Activated CD4-positive, alpha-beta T cell treated with anti-CD3 and anti-CD28 coated beads for 4 hours (primary cell): Measurements from ENCODE around the gene L2HGDH.
"Not testable (repeated sequence)": the region's sequence is repeated elsewhere in the genome, so short reads cannot be mapped to it uniquely, and the experiment has no call there.

Experiments used
- DNase-seq, 2 donors: peaks; one replicate each; pipeline ENCODE4 v3.0.0-alpha.2; 2020

L2HGDH gene

GRCh38 chr14:50339178-50339804, 27.3 kb upstream of the L2HGDH start:
- DNase-seq, result no peak

- DNase-seq, result no peak
Measured at GRCh38 chr14:50338587-50338986, 26.6 kb upstream of the L2HGDH start.

DNA sequence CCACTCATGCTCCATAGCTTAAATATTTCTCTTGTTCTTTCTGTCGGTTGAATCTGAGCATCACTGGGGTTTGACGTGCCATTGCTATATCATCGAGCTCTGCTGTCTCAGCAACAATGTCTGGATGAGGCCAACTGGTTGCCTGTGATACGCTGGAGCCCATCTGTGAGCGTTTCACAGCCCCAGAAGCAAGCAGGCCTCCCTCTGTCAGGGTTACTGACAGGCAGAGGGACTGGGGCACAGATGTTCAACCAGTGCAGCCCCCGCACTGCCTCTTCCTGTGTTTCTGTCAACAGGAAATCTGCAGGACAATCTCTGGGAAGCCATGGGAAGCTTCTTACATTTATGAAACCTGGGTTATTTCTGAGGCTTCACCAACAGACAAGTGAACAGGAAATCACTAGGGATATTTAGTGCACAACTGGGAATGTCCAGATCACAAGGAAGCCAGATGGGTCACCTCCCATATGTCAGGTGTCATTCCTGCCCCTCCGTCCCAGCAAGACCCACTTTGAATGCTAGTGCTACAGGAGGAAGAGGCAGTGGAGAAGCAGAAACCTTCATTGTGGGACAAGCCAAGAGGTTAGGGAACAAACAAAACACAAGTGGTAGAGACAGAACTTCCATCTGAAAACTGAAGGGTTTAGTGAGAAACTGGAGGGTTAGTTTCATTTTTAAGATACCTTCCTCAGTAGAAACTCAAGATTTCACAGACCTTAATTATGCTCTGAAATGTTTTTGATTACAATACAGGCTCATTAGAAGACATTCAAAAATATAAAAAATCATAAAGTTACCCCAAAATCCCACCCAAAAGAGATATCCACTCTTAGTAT, 24.2 kb upstream of the L2HGDH start:
- DNase-seq, result no peak

GRCh38 chr14:50335389-50335788, 23.4 kb upstream of the L2HGDH start:
- no peak for DNase-seq

GRCh38 chr14:50334211-50334610, 22.2 kb upstream of the L2HGDH start:
- DNase-seq, result no peak

DNA sequence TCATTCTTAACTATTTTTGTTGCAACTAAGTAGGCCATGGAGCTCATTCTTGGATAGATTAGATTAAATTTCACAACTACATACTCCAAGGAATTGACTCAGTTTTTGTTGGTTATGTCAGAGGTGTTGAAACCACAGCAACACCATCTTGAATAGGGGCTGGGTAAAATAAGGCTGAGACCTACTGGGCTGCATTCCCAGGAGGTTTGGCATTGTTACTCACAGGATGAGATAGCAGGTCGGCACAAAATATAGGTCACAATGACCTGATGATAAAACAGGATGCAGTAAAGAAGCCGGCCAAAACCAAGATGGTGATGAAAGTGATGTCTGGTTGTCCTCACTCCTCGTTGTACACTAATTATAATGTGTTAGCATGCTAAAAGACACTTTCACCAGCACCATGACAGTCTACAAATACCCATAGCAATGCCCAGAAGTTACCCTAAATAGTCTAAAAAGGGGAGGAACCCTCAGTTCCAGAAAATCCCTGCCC, 21.0 kb upstream of the L2HGDH start:
- DNase-seq, result no peak

GRCh38 chr14:50331596-50331995, 19.6 kb upstream of the L2HGDH start:
- no peak for DNase-seq

DNA sequence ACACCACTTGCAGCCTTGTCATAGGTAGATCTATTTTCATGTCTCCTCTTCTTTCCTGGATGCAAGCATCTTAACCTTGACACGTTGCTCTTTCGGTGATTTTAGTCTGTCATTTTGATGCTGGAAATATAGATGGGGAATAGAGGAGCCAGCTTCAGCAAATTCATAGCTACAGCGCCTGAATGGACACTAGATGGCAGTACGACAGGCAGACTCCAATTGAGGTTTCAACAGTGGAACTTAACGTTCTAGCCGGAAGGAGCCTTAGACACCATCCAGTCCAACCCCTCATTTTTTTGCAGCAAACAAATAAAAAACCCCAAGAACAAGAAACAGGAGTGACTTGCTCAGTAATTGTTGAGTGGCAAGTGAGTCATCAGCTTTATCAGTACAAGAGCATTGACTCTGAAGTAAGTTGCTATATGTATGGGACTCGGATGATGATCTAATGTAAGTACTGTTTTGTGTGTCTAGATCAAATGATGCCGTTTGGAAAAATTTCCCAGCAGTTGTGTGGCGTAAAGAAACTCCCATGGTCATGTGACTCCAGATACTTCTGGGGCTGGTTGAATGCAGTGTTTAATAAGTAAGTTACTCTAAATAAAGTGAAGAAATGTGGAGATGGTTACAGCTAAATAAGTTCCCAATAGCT, 9.1 kb upstream of the L2HGDH start:
- DNase-seq, result peak; percentile 65 to 69

- DNase-seq, result no peak
Measured at GRCh38 chr14:50320283-50320682, 8.3 kb upstream of the L2HGDH start.

- no peak for DNase-seq
Measured at GRCh38 chr14:50319721-50320120, 7.7 kb upstream of the L2HGDH start.

GRCh38 chr14:50319293-50319692, 7.3 kb upstream of the L2HGDH start:
- no peak for DNase-seq

DNA sequence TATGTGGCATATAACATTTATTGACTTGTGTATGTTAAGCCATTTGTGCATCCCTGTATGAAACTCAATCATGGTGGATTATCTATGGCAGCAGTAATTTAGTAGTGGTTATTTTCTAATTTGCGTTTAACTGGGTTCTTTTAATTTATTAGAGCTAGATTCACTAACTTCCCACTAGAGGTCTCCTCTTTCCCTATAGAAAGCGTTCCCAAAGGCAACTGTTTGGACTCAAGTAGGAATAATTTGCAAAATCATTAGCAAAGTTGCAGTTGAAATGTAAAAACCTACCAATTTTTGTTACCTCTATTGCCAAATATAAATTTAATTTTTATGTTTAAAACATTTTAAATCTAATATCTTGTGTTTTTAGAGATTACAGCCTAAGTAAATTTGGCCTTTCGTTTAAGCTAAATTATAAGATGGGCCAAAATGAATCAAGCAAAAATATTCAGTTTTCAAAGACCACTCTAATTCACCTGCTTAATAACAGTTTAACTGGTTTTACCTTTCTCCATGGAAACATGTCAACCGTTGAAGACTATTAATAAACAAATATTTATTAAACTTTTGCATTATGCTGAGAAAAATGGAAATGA, 6.1 kb upstream of the L2HGDH start:
- DNase-seq, result no peak

DNA sequence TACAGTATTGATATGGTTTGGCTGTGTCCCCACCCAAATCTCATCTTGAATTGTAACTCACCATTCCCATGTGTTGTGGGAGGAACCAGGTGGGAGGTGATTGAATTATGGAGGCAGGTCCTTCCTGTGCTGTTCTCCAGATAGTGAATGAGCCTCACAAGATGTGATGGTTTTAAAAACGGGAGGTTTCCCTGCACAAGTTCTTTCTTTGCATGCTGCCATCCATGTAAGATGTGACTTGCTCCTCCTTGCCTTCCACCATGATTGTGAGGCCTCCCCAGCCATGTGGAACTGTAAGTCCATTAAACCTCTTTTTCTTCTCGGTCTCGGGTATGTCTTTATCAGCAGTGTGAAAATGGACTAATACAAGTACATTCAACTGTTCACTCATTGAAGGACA, 2.1 kb upstream of the L2HGDH start:
- not testable (repeated sequence) for DNase-seq

GRCh38 chr14:50312734-50313054, 665 bp upstream of the L2HGDH start:
- no peak for DNase-seq

GRCh38 chr14:50311337-50311971, 575 bp downstream of the L2HGDH start:
- DNase-seq, result no peak

GRCh38 chr14:50310445-50310844, 1.6 kb downstream of the L2HGDH start:
- no peak for DNase-seq

DNA sequence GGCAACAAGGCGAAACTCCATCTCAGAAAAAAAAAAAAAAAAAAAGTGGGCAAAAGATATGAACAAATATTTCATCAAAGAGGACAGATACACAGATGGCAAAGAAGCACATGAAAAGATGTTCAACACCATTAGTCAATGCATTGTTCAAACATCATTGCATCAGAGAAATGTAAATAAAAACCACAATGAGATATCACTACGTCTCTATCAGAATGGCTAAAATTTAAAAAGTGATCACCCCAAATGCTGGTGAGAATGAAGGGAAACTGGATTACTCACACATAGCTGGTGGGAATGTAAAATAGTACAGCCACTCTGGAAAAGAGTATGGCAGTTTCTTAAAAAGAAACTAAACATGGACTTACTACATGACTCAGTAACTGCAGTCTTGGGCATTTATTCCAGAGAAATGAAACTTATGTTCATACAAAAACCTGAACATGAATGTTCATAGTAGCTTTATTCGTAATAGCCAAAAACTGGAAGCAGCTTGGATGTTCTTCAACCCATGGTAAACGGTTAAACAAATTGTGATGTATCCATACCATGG, 3.6 kb downstream of the L2HGDH start:
- DNase-seq, result no peak

DNA sequence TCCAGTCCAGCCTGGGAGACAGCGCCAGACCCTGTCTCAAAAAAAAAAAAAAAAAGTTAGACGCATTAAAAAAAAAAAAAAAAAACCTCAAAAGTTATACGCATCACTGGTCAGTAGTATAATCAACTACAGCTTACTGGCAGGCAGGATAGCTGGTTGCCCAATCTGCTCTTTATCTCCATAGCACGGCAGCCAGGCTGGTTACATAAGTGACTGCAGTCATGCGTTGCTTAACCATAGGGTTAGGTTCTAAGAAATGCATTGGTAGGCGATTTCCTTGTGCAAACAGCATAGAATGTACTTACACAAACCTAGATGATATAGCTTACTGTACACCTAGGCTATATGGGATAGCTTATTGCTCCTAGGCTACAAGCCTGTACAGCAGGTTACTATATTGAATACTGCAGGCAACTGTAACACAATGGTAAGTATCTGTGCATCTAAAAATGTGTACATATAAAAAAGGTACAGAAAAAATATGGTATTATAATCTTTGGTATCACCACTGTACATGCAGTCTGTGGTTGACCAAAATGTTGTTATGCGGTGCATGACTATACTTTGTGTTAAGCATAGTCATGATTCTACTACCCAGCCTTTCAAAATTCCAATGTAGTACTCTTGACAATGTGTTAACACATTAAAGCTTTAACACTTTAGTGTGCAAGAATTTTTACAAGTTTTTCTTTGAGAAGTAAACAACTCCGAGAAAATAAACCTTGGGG, 8.1 kb downstream of the L2HGDH start:
- DNase-seq, result no peak

- DNase-seq, result no peak
Measured at GRCh38 chr14:50301914-50302313, 10.1 kb downstream of the L2HGDH start.

DNA sequence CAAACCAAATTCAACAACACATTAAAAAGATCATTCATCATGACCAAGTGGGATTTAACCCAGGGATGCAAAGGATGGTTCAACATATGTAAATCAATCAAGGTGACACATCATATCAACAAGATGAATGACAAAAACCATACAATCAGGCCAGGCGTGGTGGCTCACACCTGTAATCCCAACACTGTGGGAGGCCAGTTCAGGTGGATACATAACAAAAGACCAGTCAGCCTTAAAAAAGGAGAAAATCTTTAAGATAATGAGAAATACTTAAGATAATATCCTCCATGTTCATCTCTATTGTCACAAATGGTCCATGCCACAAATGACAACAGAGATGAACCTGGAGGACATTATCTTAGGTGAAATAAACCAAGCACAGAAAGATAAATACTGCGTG, 12.4 kb downstream of the L2HGDH start:
- no peak for DNase-seq

GRCh38 chr14:50290306-50290705, 21.7 kb downstream of the L2HGDH start:
- no peak for DNase-seq

DNA sequence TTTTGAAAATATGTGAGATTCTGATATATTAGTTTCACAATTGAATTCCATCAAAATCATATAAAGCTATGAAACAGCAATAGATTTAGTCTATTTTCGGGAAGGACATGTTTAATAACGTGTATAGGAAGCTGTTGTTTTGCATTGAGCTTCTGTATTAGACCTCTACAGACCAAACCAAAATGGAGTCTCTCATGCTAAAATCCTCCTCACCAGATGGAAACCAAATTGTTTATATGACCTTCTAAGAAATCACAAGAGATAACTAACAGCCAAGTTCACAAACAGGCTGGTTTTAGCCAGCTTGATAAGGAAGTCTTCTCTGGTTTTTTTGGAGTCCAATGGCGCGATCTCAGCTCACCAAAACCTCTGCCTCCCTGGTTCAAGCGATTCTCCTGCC, 23.9 kb downstream of the L2HGDH start:
- no peak for DNase-seq
